HG03280 (cell line): Measurements from ENCODE around the gene YJEFN3.

Experiments
- ATAC-seq: cut with Tn5 transposase; IDR thresholded peaks from one replicate; pipeline ENCODE4 v1.9.1; 2021; ENCODE audit warnings: mild to moderate bottlenecking, moderate library complexity; ENCODE audit not compliant: unreplicated experiment

Gene YJEFN3

DNA sequence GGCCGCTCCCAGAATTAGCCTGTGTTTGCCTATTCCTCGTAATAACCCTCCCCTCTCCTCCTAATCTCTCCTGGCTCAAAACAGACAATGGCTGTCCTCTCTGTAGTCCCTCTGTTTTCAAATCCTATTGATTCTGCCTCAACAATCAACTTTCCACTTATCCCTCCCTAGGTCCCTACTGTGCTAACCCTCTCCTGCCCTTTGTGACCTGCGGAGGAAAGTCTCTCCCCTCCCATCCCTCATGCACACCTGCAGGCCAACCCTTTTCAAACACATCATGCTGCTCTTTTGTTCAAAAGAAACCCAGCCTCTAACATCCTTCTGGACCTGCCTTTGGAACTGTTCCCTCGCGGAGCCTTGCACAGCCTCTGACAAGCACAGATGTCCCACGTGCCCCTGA, 46.7 kb downstream of the YJEFN3 start:
- no peak for ATAC-seq

DNA sequence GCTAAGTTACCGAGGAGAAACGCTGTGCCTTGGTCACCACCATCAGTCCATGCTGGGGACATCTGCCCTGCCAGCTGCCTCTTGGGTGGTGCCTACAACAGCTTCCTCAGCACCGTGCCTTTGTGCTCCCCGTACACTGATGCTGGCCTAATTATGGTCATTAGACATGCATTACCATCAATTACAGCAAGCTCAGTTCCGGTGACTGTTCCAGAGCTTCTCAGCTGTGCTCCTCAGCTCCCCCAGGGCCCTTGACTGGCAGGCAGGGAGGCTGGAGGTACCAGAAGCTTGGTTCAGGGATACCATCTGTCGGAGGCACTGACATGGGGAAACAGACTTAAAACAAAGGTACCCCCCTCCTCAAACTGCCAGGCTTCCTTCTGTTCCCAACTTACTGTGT, 49.5 kb downstream of the YJEFN3 start:
- no peak for ATAC-seq

DNA sequence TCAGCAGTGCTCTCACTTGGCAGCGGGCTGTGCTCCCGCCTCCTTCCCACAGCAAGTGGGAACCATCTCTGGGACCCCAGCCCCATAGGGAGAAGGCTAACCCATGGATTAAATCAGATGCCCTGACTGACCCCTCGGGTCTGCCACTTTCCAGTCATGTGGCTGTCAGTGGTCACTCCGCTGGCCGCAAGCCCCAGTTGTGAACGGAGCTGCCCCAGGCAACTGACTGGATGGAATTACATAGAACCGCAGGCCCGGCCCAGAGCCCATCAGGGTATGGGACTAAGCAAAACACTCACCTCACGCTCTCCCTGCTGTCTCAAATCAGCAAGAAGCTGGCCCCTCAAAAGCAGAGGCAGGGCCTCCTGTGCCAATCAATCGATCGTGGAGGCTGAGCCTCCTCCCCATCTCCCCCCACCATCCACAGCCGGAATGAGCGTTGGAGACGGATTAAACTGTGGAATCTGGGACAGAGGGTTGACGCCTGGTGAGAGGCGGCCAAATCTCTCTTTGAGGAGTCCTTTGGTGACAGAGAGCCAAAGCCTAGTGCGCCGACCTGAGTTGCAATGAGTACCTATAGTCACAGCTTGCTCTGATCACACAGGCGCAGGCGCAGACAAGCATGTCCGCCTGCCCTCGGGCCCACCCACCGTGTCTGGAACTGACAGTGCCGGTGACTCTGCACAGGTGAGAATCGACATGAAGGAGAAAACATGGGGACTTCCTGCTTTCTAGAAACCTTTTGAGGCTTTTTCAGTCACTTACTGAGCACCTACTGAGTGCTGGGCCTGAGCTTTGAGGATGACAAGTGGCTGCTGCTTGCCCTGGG, 51.0 kb downstream of the YJEFN3 start:
- no peak for ATAC-seq

DNA sequence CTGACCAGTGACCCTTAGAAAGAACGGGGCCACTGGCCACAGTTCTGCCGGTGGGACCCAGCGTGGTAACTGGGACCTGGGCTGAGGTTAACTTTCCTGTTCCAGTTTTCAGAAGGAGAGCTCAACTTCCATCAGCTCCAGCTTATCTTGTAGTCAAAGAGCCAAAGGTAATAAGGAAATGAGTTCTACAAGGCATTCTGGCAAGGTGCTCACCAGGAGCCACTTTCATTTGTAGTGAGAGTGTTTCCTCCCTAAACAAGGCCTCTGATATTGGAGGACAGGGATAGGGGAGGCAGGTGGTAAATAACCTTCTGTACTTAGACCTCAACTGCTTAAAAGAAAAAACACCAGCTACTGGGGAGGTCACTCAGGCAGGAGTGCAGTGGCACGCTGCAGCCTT, 51.7 kb downstream of the YJEFN3 start:
- ATAC-seq, result no peak

DNA sequence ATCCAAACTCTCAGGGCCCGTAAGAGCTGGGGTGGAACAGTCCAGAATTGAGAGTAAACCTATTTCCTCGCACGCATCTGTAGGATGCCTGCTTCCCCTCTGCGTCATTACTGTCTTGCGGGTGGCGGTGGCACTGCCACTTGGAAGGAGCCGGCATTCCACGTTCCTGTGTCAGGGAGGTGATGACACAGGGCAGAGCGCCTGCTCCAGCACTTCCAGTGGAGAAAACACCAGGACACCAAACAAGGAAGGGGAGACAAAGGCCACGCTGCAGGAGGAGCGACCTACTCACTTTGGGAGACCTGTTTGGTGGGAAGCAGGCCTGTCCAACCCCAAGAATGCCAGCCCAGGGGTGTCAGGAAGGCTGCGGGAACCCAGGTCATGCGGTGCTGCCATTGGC, 52.7 kb downstream of the YJEFN3 start:
- no peak for ATAC-seq

DNA sequence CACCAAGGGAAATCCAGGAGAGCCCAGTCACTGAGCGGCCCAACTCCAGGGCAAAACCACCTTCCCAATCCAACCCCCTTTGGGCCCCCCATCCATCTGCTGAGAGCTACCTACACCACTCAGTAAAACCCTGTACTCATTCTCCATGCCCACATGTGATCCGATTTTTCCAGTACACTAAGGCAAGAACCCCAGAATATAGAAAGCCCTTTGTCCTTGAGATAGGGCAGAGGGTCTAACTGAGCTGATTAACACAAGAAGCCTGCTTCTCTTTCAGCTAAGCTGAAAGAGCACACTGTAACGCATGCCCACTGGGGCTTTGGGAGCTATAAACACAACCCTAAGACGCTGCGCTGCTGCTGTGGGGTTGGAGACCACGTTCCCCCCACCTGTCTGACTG, 53.8 kb downstream of the YJEFN3 start:
- ATAC-seq, result no peak

DNA sequence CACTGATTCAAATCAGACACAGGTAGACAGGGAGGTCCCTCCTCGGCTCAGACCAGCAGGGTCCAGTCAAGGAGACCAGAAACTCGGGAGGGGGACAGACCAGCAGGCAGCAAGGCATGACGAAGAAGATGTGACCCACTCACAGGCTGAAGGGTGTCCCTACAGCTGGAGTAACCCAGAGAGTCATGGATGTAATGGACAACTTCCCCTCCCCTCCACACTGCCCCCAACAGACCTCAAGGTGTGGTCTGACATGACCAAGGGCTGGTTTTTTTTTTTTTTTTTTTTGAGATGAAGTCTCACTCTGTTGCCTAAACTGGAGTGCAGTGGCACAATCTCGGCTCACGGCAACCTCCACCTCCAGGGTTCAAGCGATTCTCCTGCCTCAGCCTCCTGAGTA, 55.6 kb downstream of the YJEFN3 start:
- no peak for ATAC-seq
